Upper lobe of left lung (tissue), 4 donors: Measurements from ENCODE around the gene SYMPK.

Experiments used
- EP300 ChIP-seq, 4 donors: sonication (generic); formaldehyde crosslinking; IDR thresholded peaks; one replicate each; pipeline ENCODE4 v1.5.1; 2017; ENCODE audit warnings: antibody characterized with exemption in 4 of 4, control low read depth in 2 of 4
- POLR2A ChIP-seq, 4 donors: fragments of 450-650 bp; IDR thresholded peaks; one replicate each; pipeline ENCODE4 v1.5.1; 2016 to 2017; ENCODE audit warnings: antibody characterized with exemption in 4 of 4, mild to moderate bottlenecking in 2 of 4
- POLR2AphosphoS5 ChIP-seq, 2 donors: sonication (generic); formaldehyde crosslinking; IDR thresholded peaks; one replicate each; pipeline ENCODE4 v1.5.1; 2017; ENCODE audit warnings: antibody characterized with exemption in 2 of 2
- TF ChIP-seq, protein P1 (sequence below), 6 experiments: fragments of 450-650 bp in 4 of 6; fragments of 200-600 bp in 2 of 6; sonication (generic) in 2 of 6; IDR thresholded peaks; one replicate each; pipeline ENCODE4 v1.5.1; 2016 to 2019; ENCODE audit warnings: antibody characterized with exemption in 6 of 6

DNA sequence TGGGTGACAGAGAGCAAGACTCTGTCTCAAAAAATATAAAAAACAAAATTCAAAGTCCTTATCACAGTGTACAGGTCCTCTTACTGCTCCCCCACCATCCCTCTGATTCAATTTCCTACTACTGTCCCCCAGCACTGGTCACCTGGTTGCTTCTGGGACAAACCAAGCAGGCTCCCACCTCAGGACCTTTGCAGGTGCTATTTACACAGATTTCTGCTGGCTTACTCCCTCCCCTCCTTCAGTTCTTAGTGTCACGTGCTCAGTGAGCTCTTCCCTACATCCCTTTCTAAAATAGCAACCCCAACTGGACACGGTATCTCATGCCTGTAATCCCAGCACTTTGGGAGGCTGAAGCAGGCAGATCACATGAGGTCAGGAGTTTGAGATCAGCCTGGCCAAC is 17.0 kb upstream of the SYMPK start:
- TF ChIP-seq POLR2A (IDR thresholded peaks at IDR 0.05) (no peak), EP300 (IDR thresholded peaks at IDR 0.05) (no peak), POLR2AphosphoS5 (IDR thresholded peaks at IDR 0.05) (no peak)
- TF ChIP-seq, protein P1, sequence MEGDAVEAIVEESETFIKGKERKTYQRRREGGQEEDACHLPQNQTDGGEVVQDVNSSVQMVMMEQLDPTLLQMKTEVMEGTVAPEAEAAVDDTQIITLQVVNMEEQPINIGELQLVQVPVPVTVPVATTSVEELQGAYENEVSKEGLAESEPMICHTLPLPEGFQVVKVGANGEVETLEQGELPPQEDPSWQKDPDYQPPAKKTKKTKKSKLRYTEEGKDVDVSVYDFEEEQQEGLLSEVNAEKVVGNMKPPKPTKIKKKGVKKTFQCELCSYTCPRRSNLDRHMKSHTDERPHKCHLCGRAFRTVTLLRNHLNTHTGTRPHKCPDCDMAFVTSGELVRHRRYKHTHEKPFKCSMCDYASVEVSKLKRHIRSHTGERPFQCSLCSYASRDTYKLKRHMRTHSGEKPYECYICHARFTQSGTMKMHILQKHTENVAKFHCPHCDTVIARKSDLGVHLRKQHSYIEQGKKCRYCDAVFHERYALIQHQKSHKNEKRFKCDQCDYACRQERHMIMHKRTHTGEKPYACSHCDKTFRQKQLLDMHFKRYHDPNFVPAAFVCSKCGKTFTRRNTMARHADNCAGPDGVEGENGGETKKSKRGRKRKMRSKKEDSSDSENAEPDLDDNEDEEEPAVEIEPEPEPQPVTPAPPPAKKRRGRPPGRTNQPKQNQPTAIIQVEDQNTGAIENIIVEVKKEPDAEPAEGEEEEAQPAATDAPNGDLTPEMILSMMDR (IDR thresholded peaks at IDR 0.05): no peak
